Astrocyte of the spinal cord (primary cell): ENCODE results near the gene PDX1.

Source experiments
- DNase-seq: peaks from one replicate; pipeline ENCODE4 v3.0.0; 2011; ENCODE audit warnings: low read depth, low spot score
- H3K4me3 ChIP-seq: 2 replicates; pipeline ENCODE4 v1.5.1; 2011; ENCODE audit warnings: low read depth, mild to moderate bottlenecking, low read length, moderate library complexity
- CTCF ChIP-seq: IDR thresholded peaks from 2 replicates; pipeline ENCODE4 v1.5.1; 2012; ENCODE audit warnings: low read depth, mild to moderate bottlenecking, low read length, inconsistent platforms
- in situ Hi-C: cut with HindIII; loops from 2 replicates; pipeline ENCODE4 v1.10.0; 2017; ENCODE audit warnings: low sequenced_read_pairs

The PDX1 gene

GRCh38 chr13:27918041-27918917, 1.5 kb upstream of the PDX1 start:
- no peak for TF ChIP-seq CTCF
- H3K4me3 ChIP-seq: no peak overlapping the region
- no peak for DNase-seq
- in situ Hi-C loops: no loop called here

GRCh38 chr13:27918918-27919658, 712 bp upstream of the PDX1 start:
- no peak overlapping the region for H3K4me3 ChIP-seq
- no peak for TF ChIP-seq CTCF
- in situ Hi-C loops: no loop called here
- peak; percentile 12 for DNase-seq

GRCh38 chr13:27919659-27919933, 204 bp upstream of the PDX1 start:
- H3K4me3 ChIP-seq: no peak overlapping the region
- no peak for DNase-seq
- TF ChIP-seq CTCF: no peak
- in situ Hi-C loops: no loop called here

- no peak for TF ChIP-seq CTCF
- in situ Hi-C loops: no loop called here
- DNase-seq: no peak
- H3K4me3 ChIP-seq: no peak overlapping the region
Observed at GRCh38 chr13:27920677-27921420, 1.0 kb downstream of the PDX1 start.

GRCh38 chr13:27921421-27921960, 1.7 kb downstream of the PDX1 start:
- TF ChIP-seq CTCF: no peak
- in situ Hi-C loops: no loop called here
- no peak for DNase-seq
- H3K4me3 ChIP-seq: no peak overlapping the region
